Ascending aorta (tissue), 2 donors: ENCODE measurements around the gene SPHKAP. TPM values are rescaled to one million over a fixed set of nuclear protein-coding genes. Genes with fewer than 3 reads are reported as not detected.

ENCODE experiments used
- DNase-seq, 2 donors: peaks; one replicate each; pipeline ENCODE4 v3.0.0-alpha.2; 2019; ENCODE audit warnings: low spot score in 2 of 2
- H3K27ac ChIP-seq, 2 donors: fragments of 200-600 bp; sonication (generic); one replicate each; pipeline ENCODE4 v1.5.1; 2016 to 2017; ENCODE audit warnings: mild to moderate bottlenecking in 1 of 2
- H3K27me3 ChIP-seq: fragments of 200-600 bp; sonication (generic); one replicate; pipeline ENCODE4 v1.5.1; 2017
- H3K36me3 ChIP-seq, 2 donors: fragments of 200-600 bp; sonication (generic); one replicate each; pipeline ENCODE4 v1.5.1; 2016
- H3K4me1 ChIP-seq, 2 donors: fragments of 200-600 bp; sonication (generic); one replicate each; pipeline ENCODE4 v1.5.1; 2016 to 2017; ENCODE audit warnings: mild to moderate bottlenecking in 1 of 2
- H3K4me3 ChIP-seq, 2 donors: fragments of 200-600 bp; sonication (generic); one replicate each; pipeline ENCODE4 v1.5.1; 2016 to 2017; ENCODE audit warnings: mild to moderate bottlenecking in 1 of 2
- H3K9me3 ChIP-seq, 2 donors: fragments of 200-600 bp; sonication (generic); one replicate each; pipeline ENCODE4 v1.5.1; 2016
- intact Hi-C: fragments of 100-400 bp; cut with DNase I; formaldehyde crosslinking; loops from one replicate; pipeline ENCODE4 v1.15.1; 2023
- total RNA-seq: library from RNA; depleted of rRNA; stranded (reverse); fragments of >200 nt; gene quantifications from one replicate; pipeline ENCODE4 v1.1.0, GENCODE V29; 2016
- TF ChIP-seq, protein P1 (sequence below), 3 experiments: fragments of 200-600 bp in 2 of 3; fragments of 450-650 bp in 1 of 3; sonication (generic) in 2 of 3; IDR thresholded peaks; one replicate each; pipeline ENCODE4 v1.5.1; 2016 to 2019; ENCODE audit warnings: antibody characterized with exemption in 3 of 3, mild to moderate bottlenecking in 1 of 3, moderate library complexity in 1 of 3

SPHKAP gene
- total RNA-seq, 1 donor from 2014 or later = not detected

DNA sequence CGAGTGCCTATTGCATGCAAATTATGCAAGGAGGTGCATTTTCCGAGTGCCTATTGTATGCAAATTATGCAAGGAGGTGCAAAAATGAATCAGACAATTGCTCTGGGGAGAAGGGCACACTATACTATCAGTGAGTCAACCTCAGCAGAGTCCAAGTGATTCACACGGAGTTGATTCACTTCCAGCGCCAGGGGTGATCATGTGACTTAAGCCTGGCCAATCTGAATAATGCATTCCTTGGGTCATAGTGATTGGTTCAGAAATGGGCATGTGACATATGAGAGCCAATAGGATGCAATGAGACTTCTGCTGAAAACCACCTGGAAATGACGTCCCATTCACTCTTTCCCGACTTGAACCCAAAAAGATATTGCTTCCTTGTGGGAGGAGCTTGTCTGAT lies 157.9 kb downstream of the SPHKAP start:
- Histone ChIP-seq H3K27ac (no peak overlapping the region), H3K36me3 (no peaks in the 10 kb centered on the region), H3K4me1 (no peaks in the 10 kb centered on the region), H3K27me3 (no peaks in the 10 kb centered on the region), H3K9me3 (no peaks in the 10 kb centered on the region), H3K4me3 (no peak overlapping the region)
- TF ChIP-seq, protein P1, sequence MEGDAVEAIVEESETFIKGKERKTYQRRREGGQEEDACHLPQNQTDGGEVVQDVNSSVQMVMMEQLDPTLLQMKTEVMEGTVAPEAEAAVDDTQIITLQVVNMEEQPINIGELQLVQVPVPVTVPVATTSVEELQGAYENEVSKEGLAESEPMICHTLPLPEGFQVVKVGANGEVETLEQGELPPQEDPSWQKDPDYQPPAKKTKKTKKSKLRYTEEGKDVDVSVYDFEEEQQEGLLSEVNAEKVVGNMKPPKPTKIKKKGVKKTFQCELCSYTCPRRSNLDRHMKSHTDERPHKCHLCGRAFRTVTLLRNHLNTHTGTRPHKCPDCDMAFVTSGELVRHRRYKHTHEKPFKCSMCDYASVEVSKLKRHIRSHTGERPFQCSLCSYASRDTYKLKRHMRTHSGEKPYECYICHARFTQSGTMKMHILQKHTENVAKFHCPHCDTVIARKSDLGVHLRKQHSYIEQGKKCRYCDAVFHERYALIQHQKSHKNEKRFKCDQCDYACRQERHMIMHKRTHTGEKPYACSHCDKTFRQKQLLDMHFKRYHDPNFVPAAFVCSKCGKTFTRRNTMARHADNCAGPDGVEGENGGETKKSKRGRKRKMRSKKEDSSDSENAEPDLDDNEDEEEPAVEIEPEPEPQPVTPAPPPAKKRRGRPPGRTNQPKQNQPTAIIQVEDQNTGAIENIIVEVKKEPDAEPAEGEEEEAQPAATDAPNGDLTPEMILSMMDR (IDR thresholded peaks at IDR 0.05) = no peak
- DNase-seq = no peak
- intact Hi-C loops = no loop called here

DNA sequence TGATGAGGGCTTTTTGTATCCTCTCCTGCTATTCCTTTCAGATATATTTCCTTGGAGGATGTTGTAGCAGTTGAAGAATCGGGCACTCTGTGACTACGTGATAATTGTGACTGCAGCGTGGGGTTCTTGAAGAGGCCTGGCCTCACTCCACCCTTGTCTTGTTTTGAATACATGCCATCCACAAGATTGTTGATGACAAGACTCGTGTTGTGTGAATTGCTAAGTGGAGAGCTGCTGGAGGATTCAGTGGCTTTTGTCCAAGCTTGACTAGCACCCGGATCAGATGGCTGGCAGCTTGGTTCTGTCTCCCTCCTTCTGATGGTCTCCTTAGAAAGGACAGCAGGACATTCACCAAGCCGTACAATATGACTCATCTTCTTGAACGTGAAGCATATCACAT lies 163.2 kb downstream of the SPHKAP start:
- TF ChIP-seq, protein P1 (IDR thresholded peaks at IDR 0.05) = no peak
- DNase-seq = no peak

DNA sequence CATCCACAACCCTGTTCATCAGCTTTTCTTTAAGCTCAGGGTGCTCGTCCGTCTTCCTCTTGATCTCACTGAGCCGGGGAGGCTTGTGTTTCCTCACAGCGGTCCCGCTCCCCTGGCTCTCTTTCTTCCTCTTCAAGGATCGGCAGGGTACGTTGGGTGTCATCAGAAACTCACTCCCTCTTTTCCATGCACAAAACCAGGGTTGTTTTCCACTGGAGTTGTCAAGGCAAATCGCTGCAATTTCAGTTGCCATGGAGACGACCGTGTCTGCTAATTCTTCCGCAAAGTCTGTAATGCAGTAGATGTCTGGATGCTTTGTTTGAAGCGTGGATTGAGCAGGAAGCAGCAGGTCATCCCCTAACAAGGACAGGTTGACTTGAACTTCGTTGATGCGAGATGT lies 163.7 kb downstream of the SPHKAP start:
- no peak for DNase-seq
- Histone ChIP-seq H3K9me3 (no peaks in the 10 kb centered on the region), H3K36me3 (no peaks in the 10 kb centered on the region), H3K27me3 (no peaks in the 10 kb centered on the region), H3K4me3 (no peak overlapping the region), H3K27ac (no peak overlapping the region), H3K4me1 (no peaks in the 10 kb centered on the region)
- intact Hi-C loops = no loop called here
- TF ChIP-seq, protein P1 (IDR thresholded peaks at IDR 0.05) = no peak

More for the DNA sequence above, 163.2 kb downstream of the SPHKAP start:
- Histone ChIP-seq H3K27ac (no peak overlapping the region), H3K4me1 (no peaks in the 10 kb centered on the region), H3K27me3 (no peaks in the 10 kb centered on the region), H3K4me3 (no peak overlapping the region), H3K36me3 (no peaks in the 10 kb centered on the region), H3K9me3 (no peaks in the 10 kb centered on the region)
- intact Hi-C loops = no loop called here

DNA sequence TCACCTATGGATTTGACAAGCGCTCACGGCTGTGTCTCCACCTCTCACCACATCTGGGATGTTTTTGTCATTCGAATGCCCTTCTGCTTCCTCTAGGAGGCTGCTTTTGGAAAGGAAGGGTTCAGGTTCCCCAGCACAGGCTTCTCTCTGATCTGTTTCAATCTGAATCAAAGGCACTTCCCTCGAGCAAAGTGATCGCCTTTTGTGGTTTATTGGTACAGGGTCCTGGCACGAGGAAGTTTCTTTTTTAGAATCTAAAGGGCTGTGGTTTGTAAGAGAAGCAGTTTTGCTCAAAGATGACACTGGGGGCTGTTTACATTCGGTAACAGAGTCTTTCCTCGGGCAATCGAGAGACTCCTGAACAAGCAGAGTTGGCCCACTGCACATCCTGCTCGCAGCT lies 165.1 kb downstream of the SPHKAP start:
- Histone ChIP-seq H3K4me3 (no peak overlapping the region), H3K27me3 (no peaks in the 10 kb centered on the region), H3K9me3 (no peaks in the 10 kb centered on the region), H3K4me1 (no peaks in the 10 kb centered on the region), H3K27ac (no peak overlapping the region), H3K36me3 (no peaks in the 10 kb centered on the region)
- intact Hi-C loops = no loop called here
- DNase-seq = no peak
- TF ChIP-seq, protein P1 (IDR thresholded peaks at IDR 0.05) = no peak

DNA sequence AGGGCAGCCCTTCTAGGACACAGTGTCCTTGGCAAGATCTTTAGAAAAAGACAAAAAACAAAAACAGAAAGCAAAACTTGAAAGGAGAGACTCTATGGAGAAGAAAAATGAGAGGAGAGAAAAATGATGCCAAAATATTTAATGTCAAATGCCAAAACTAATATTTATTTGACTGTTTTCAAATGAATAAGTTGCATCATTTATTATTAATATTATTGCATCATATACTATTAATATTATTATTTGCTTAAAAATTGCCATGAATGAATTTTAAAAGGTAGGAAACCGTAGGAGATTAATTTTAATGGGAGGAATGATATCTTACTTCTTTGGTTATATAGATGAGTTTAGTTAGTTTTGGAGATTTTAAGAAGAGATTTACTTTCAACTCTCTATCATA lies 165.7 kb downstream of the SPHKAP start:
- no peak for DNase-seq
- TF ChIP-seq, protein P1 (IDR thresholded peaks at IDR 0.05) = no peak
- Histone ChIP-seq H3K27ac (no peak overlapping the region), H3K27me3 (no peaks in the 10 kb centered on the region), H3K4me3 (no peak overlapping the region), H3K36me3 (no peaks in the 10 kb centered on the region), H3K9me3 (no peaks in the 10 kb centered on the region), H3K4me1 (no peaks in the 10 kb centered on the region)
- intact Hi-C loops = no loop called here

DNA sequence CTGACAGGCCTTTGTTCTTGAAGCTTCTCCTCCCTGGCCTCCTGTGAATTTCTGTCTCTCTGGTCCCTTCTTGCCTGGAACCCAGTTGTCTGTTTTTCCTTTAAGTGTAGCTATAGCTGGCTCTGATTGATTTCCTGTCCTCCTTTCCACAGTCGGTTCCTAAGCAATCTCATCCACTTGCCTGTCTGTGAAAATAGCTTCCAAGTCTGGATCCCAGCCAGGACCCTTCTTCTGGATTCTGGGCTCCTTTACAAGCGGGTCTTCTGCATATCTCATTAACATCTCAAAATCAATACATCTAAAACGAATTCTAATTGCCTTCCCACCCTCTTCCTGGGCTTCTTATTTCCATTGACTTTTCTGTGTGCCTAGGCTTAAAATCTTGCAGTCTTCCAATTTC lies 185.1 kb downstream of the SPHKAP start:
- Histone ChIP-seq H3K27me3 (no peaks in the 10 kb centered on the region), H3K36me3 (no peaks in the 10 kb centered on the region), H3K4me1 (no peaks in the 10 kb centered on the region), H3K9me3 (no peaks in the 10 kb centered on the region), H3K4me3 (no peak overlapping the region), H3K27ac (no peak overlapping the region)
- TF ChIP-seq, protein P1 (IDR thresholded peaks at IDR 0.05) = no peak
- intact Hi-C loops = no loop called here
- DNase-seq = no peak
